Fibroblast of skin of left biceps (primary cell): ENCODE results near the gene NCDN.

Source experiments
- DNase-seq, 2 experiments: peaks; one replicate each; pipeline ENCODE4 v3.0.0-alpha.2; 2013; ENCODE audit warnings: low read depth in 2 of 2

Gene NCDN

DNA sequence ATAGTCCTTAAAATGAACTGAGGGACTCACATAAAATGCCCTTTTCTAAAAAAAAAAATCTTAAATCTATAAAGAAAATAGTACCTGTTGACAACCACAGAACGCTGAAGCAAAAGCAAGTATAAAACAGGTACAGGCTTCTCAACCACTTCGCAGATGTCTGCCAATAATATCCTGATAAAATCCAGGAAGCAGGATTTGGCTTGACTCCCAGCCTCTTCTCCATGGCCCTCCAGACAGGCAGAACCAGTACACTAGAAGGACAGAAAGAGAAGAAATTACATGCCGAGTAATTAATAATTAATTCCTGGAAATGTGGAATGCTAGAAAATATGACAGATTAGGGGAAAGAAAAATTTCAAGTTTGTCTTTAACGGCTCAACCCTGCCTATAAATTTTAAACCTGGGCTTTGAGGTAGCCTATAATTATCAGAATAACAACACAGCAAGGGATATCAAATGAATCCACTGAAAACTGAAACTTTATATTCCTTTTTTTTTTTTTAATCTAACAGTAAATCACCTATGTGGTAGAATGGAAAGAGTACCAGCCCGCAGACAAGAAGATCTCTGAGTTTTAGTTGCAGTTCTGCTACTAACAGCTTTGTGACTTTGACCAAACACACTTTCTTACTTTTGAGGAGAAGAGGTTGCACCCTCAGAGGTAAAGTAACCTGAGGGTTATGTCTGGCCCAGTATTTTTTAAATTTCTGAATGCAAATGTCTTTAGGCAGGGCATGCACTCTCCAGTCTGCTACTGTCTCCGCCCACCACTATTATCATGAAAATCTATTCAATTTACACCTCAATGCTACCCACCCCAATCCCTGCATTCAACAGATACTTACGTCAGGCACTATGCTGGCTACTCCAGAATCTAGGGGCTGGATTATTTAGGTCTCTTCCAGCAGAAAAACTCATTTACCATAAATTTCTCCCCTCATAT is 3.1 kb upstream of the NCDN start:
- no peak for DNase-seq

DNA sequence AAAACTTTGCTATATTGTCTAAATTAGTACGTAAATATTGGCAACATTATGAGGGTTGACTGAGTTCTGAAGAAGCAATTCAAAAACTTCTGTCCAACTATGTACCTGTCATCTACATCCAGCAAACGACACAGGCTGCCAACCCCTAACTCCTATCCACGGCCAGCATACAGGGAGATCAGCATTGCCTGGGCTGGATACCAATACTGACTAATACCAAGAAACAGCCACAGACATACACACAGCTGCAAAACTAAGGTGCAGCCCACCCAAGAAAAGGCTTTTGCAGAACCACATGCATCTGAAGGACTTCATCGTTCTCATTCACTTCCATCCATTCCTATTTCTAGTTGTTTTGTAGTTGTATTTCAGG is 2.4 kb upstream of the NCDN start:
- DNase-seq, result no peak

DNA sequence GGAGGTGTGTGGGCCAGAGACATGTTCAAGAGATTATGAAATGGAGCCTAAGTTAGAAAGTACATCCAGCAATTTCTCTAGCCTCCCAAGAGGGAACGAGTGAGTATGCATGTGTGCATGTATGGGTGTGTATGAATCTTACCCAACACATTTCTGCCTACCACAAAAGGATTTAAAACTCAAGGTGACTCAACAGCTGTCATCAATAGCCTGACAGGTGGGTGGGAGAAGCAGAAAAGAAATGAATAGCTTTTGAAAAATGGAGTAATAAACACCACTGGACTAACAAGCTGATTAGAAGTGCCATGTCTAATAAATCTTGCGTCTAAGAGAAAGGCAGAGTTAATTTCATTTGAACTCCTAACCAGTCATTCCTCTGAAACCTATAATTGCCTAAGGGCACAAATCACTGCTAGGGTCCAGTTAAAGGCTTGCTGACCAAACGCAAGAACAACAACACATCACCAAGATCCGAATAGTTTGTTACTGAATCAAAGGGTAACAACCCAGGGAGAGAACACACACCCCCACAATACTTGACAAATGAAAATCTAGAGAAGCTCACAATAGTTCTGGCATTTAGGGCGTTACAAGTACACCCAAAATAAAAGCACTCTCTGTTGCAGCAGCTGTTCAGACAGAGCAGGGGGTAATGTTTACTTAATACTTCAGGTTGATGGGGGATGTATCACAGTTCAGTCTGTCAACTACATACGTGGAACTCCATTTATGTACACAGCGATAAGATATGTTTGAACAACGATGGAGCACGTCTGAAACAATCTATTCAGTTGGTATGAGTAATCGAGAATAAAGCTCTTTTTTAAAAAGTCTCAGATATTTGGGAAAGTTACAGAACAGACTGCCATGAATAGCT is 1.8 kb upstream of the NCDN start:
- no peak for DNase-seq

DNA sequence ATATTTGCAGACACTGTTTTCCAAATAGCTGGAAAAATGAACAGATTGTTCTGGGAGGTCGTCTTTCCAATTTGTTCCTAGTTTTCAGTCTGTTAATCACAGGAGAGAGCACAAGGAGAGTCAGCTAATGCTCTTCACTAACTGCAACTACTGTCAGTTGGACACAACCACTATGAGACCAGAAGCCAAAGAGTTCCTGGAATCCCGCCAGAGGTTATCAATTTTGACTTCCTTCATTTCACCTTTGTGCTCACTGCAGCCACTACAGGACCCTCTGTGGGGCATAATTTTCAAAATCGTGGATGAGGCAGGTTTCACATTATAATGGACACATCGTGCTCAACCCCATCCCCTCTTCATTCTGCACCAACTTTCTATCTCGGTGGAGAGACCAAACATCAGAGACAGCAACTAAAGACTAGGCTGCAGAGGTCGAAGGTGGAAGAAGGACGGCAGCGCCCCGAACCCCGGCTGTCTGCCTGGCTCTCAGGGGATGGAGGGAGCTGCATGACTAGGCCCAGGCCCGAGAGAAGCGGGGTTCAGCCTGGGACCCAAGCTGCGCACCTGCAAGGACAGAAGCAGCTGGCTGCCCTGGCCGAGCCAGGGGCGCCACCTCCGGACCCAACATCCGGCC is 998 bp upstream of the NCDN start:
- DNase-seq, result no peak

DNA sequence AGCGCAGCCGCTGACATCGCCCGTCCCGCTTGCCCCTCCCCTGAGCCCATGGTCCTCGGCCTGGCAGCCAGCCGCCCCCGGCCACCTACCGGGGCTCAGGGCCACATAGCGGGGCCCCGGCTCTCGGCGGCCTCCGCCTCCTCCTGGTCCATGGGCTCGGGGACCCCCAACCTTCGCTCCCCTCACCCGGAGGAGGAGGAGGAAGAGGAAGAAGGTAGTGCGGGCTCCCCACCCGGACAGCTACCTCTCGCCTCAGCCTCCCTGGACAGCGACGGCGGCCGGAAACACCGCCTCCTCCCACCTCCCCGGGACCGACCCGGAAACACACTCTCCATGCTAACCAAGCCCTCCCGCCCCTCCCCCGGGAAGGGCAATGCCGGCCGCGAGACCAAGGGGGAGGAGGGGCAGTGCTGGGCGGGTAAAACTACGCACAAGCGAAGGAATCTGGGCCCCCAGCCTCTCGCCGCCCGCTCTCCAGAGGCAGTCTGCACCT is 435 bp upstream of the NCDN start, which contains the start of gene KIAA0319L:
KIAA0319L (minus strand) TSS at position 286 of the 493 bp plus-strand sequence. CDS start 2,912 bp downstream, outside the sequence.
- DNase-seq, result no peak

DNA sequence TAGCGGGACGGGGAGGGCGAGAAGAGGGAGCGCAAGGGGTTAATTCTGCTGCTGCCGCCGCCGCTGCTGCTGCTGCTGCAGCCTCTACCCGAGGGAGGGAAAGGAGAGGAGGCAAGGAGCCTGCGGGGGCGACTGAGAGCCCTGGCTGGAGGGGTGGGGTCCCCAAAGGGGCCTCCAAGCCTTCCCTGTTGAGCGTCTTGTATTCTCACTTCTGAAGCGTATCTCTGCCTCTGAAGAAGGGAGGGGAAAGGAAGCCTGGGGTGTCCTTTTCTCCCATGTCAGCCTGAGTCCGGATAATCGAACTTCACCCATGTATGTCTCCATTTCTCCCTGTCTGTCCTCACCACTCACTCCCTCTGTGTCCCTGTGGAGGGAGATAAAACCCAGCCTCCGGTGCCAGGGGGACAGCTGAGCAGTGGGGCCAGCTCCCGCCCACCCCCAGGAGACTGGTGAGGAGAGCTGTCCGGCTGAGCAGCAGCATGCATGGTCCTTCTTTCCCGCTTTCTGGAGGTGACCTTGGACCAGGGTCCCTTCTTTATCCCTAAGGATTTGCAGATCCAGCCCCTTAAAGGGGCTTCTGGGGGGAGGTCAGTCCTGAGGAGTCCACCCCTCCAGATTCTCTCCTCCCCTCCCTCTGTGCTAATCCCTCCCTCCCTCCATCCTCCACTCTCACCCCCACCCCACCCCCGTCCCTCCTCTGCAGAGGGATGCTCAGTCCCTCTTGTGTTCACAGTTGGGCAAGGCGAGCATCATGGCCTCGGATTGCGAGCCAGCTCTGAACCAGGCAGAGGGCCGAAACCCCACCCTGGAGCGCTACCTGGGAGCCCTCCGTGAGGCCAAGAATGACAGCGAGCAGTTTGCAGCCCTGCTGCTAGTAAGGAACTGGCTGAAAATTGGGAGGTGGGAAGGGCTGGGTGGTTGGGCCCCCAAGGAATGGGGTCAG is 1.0 kb downstream of the NCDN start:
- DNase-seq, result no peak

DNA sequence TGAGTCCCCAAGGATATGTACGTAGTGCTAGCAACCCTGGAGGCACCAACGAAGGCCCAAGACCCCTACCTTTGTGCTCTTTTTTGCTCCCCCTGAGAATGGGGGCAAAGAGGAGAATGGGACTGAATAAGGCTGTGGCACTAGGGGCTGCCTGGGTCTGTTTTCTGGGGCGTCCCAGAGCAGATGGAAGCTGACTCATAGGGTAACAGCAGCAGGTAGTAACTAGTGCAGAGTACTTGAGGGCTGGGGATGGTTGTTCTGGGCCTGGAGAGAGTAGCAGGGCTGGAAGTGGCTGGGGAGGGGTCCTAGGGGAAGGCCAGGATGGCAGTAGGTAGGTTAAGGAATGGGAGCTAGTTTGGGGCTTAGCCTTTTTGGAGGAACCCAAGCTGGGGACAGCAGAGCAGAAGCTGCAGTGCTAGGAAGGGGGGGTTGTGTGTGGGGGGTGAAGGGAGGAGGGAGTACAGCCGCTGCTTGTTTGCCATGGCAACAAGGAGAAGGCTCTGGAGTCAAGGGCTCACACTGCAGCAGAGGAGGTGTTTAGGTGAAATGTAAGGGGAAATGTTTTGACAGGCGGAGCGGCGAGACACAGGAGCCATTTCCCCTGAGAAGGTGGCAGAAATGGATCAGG is 1.8 kb downstream of the NCDN start:
- DNase-seq, result no peak

DNA sequence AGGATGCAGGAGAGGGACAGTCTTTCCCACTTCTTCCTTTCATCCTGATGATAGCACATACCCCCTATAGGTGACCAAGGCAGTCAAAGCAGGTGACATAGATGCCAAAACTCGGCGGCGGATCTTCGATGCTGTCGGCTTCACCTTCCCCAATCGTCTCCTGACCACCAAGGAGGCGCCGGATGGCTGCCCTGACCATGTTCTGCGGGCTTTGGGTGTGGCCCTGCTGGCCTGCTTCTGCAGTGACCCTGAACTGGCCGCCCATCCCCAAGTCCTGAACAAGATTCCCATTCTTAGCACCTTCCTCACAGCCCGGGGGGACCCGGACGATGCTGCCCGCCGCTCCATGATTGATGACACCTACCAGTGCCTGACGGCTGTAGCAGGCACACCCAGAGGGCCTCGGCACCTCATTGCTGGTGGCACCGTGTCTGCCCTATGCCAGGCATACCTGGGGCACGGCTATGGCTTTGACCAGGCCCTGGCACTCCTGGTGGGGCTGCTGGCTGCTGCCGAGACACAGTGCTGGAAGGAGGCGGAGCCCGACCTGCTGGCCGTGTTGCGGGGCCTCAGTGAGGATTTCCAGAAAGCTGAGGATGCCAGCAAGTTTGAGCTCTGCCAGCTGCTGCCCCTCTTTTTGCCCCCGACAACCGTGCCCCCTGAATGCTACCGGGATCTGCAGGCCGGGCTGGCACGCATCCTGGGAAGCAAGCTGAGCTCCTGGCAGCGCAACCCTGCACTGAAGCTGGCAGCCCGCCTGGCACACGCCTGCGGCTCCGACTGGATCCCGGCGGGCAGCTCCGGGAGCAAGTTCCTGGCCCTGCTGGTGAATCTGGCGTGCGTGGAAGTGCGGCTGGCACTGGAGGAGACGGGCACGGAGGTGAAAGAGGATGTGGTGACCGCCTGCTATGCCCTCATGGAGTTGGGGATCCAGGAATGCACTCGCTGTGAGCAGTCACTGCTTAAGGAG is 2.9 kb downstream of the NCDN start:
- no peak for DNase-seq

DNA sequence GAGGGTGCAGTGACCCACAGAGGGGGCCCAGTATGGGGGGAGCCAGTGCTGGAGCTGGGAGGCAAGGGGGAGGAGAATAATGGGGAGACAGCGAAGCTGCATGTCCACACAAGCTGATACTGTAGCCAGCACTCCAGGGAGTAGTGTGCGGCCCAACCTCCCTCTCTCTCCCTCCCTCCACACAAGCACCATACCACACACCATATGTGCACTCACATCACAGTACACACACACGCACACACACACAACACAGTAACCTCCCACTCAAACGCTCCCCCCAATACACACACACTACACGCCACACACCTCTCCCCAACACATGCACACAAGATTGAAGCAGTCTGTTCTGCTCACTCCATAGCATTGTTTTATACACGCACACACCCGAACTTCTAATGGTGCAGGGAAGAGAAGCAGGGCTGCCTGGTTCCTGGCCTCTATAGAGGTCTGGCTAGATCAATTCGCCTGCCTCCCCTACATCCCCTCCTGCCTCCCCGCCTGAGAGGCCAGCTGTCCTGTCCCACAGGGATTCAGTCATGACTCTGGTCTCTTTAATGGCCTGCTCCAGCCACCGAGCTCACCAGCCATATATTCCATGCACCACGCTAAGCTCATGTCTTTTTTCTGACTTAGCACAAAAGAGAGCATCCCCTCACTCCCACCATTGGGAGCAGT is 3.8 kb downstream of the NCDN start:
- no peak for DNase-seq

DNA sequence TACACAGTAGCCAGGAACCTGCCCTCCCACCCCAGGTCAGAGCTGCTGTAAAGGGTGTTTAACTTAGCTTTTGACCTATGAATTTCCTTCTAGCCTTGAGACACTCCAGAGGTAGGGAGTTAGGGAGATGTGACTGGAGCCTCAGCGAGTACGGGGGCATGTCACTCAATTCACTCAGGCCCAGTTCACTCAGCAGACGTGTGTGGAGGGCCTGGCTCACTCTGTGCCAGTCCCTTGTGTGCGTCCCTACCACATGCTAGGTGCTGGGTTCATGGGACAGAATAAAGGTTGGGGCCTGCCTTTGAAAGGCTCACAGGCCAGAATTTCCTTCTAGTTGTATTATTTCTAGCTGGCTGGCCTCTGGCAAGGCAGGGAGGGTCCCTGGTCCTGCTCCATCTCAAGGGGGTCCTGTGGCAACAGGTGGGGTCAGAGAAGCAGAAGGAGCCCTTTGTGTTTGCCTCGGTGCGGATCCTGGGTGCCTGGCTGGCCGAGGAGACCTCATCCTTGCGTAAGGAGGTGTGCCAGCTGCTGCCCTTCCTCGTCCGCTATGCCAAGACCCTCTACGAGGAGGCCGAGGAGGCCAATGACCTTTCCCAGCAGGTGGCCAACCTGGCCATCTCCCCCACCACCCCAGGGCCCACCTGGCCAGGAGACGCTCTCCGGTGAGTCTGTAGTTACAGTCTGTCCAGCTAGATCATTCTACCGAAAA is 4.5 kb downstream of the NCDN start:
- no peak for DNase-seq

DNA sequence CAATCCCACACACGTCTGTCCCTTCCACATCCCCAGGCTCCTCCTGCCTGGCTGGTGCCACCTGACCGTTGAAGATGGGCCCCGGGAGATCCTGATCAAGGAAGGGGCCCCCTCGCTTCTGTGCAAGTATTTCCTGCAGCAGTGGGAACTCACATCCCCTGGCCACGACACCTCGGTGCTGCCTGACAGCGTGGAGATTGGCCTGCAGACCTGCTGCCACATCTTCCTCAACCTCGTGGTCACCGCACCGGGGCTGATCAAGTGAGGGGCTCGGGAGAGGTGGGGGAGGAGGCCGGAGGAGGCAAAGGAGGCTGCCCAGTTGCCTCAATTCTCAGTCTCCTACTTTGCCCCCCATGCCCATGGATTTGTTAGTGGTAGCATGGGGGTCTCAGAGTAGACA is 5.6 kb downstream of the NCDN start:
- no peak for DNase-seq

DNA sequence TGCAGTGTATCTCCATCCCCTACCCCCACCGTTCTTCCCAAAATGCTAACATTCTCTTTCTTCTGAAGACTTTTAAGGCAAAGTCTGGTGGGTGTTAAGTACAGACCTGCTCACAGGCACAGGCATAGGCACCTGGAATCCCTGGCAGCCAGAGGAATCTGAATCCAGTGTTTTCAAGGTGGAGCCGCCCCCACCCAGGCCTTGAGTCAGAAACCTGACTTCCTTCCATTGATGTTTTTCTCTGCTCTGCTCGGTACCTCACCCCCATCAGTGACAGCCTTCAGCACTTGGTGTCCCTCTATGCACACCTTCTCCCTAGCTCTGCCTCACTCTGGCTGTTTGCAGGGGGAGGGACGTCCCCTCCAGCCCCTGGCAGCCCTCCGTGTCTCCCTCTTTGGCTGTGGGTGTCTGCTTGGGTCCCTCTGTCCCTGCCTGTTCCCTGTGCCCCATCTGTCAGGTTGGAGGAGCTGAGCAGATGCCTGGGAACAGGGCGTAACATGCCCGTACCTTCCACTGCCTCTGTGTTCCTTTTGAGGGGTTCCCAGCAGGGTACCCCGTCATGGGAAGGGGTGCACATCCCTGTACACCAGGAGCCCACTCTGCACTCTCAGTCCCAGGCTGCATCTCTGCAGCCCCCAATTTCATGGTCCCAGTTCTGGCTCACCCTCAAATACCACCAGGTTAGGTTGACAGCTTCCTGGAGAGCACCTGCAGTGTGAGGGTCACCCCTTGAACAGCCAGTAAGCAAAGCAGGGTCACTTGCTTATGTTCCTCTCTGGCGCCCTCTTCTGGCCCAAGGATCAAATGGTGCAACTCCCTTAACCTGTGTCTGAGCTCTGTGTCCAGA is 6.7 kb downstream of the NCDN start:
- DNase-seq, result peak; percentile 13 to 21

DNA sequence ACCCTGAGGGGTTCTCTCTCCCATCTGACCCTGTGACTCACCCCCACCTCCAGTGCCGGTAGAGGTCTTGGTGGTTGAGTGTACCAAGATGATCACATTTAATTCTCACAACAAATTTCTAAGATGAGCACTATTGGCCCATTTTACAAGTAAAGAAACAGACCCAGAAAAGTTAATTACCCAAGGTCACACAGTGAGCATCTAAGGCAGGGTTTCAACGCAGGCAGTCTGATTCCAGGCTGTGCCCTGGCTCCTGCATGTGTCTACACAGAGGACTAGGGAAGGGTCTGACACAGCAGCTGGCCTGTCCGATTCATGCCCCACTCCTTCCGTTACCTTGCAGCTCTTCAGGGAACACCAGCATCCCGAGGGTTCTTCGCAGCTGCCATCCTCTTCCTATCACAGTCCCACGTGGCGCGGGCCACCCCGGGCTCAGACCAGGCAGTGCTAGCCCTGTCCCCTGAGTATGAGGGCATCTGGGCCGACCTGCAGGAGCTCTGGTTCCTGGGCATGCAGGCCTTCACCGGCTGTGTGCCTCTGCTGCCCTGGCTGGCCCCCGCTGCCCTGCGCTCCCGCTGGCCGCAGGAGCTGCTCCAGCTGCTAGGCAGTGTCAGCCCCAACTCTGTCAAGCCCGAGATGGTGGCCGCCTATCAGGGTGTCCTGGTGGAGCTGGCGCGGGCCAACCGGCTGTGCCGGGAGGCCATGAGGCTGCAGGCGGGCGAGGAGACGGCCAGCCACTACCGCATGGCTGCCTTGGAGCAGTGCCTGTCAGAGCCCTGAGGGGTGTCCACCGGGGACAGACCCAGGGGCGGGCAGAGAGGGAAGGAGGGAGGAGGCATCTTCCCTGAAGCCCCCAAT is 7.5 kb downstream of the NCDN start:
- no peak for DNase-seq

DNA sequence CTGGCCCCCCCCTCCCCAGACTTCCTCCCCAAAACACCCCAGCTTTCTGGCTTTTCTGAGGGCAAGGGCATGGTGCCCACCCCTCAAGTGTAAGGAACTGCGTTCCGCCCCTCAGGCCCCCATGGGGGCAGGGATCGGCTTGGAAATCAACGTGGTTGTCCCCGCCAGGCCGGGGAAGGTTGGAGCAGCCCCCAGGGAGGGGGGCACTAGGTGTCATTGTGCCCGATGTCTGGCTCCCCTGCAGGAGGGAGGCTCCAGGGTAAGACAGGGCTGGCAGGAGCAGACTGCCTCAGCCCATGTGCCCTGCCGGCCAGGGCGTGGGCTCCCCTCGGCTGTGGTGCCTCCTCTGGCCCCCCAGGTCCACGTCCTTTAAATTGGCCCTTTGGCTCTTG is 8.1 kb downstream of the NCDN start:
- no peak for DNase-seq

DNA sequence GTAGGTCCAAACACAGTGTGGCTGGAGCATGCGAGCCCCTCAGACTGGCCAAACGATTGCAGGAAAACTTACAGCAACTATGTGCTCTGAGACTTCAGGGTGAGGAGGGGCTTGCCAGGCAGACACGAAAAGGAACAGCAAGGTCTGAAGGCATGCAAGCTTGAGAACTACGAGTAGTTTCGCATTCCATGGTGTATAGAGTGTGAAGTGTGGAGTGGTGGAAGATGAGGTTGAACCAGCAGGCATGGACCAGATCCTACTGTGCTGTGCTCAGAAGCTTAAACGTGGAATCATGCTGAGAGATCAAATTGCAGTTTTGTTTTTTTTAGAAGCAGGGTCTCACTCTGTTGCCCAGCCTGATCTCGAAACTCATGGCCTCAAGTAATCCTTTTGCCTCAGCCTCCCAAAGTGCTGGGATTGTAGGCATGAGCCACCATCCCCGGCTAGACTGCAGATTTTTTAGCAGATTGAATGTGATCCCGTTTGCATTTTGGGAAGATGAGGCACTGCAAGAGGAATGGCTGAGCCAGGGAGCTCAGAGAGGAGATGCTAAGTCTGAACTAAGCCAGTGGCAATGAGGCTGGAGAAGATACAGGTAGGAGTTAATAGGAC is 10.5 kb downstream of the NCDN start:
- DNase-seq, result no peak

DNA sequence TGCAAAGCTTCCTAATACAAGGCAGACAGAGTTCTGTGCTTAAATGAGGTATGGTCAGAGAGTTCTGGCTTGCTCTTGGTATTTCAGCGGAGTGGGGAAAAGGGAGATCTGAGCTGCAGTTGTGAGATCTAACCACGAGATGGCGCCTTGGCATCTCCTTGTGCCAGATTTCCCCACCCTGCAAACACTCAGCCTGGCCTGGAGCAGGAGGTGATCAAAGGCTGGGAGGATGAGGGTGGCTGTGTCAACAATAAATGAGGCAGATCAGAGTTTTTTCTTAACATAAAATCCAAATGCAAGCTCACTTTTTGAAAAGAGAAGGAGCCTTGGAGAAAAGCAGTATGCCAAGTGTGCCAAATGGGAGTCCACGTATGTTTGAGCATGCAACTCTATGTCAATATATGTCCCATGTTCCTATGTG is 11.4 kb downstream of the NCDN start:
- DNase-seq, result peak in 1 of 2 experiments; percentile 26
